Gastrocnemius medialis (tissue), 4 donors: Measurements from ENCODE around the gene KLF3.

Experiments used
- POLR2A ChIP-seq, 2 donors: fragments of 450-650 bp; IDR thresholded peaks; one replicate each; pipeline ENCODE4 v1.6.1; 2017; ENCODE audit warnings: antibody characterized with exemption in 2 of 2, mild to moderate bottlenecking in 2 of 2, moderate library complexity in 2 of 2
- TF ChIP-seq, protein P1 (sequence below), 5 experiments: fragments of 450-650 bp in 3 of 5; fragments of 200-600 bp in 2 of 5; sonication (generic) in 2 of 5; IDR thresholded peaks in 4 of 5; conservative IDR thresholded peaks in 1 of 5; 1 replicate in 4 of 5; 2 replicates in 1 of 5; pipeline ENCODE4 v1.5.1; 2016 to 2019; ENCODE audit warnings: antibody characterized with exemption in 5 of 5, mild to moderate bottlenecking in 3 of 5, moderate library complexity in 3 of 5

DNA sequence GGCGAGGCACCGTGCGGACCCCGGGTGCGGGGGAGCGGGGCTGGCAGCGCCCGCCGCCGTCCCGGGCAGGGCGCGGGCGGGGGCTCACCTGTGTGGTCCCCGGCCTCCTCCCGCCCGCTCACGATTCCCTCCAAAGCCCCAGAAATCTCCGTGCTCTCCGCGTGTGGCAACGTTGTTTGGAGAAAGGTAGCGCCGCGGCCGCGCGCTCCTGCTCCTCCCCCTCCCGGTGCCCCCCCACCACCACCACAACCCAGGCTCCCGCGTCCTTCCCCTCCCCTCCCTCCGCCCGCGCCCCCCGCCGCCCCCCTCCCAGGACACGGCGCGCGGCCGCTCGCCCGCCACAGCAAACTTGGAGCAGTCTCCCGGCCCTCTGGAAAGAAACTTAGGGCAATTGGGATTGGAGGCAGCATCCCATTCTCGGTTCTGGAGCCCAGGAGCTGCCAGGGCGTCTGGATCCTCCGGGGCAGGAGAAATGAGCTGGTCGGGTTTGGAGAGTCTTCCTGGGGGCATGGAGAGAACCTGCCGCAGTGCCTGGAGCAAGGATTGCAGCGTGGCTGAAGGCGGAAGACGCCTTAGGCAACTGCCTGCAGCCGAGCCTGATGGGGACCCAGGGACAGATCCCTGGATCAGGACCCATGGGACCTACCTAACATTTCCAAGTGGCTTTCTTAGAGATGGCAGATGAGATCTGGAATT lies 855 bp downstream of the KLF3 start:
- TF ChIP-seq, protein P1, sequence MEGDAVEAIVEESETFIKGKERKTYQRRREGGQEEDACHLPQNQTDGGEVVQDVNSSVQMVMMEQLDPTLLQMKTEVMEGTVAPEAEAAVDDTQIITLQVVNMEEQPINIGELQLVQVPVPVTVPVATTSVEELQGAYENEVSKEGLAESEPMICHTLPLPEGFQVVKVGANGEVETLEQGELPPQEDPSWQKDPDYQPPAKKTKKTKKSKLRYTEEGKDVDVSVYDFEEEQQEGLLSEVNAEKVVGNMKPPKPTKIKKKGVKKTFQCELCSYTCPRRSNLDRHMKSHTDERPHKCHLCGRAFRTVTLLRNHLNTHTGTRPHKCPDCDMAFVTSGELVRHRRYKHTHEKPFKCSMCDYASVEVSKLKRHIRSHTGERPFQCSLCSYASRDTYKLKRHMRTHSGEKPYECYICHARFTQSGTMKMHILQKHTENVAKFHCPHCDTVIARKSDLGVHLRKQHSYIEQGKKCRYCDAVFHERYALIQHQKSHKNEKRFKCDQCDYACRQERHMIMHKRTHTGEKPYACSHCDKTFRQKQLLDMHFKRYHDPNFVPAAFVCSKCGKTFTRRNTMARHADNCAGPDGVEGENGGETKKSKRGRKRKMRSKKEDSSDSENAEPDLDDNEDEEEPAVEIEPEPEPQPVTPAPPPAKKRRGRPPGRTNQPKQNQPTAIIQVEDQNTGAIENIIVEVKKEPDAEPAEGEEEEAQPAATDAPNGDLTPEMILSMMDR (IDR thresholded peaks at IDR 0.05 in 4 of 5, conservative IDR thresholded peaks at IDR 0.05 in 1 of 5): no peak
- peak in 1 of 2 donors; percentile 24 for TF ChIP-seq POLR2A (IDR thresholded peaks at IDR 0.05)
